Smooth muscle cell (in vitro differentiated cells): ENCODE measurements around the gene STX4. TPM values are rescaled to one million over a fixed set of nuclear protein-coding genes. Genes with fewer than 3 reads are reported as not detected.

Experiments used
- DNase-seq: peaks from one replicate; lab custom pipeline; 2025; ENCODE audit not compliant: unreplicated experiment; lab: John Stamatoyannopoulos, UW
- H2AFZ ChIP-seq: fragments of 200-600 bp; sonication (generic); 2 replicates; pipeline ENCODE4 v1.6.0; 2016; ENCODE audit warnings: antibody characterized with exemption, low read depth, mild to moderate bottlenecking
- H3F3A ChIP-seq: fragments of 200-600 bp; sonication (generic); 2 replicates; pipeline ENCODE4 v1.6.0; 2017; ENCODE audit warnings: antibody characterized with exemption, low read depth
- H3K27ac ChIP-seq: fragments of 200-600 bp; sonication (generic); 2 replicates; pipeline ENCODE4 v1.5.1; 2016; ENCODE audit warnings: low read depth, mild to moderate bottlenecking
- H3K27me3 ChIP-seq: fragments of 200-600 bp; sonication (generic); 2 replicates; pipeline ENCODE4 v1.6.1; 2016; ENCODE audit warnings: low read depth, mild to moderate bottlenecking
- H3K36me3 ChIP-seq: fragments of 200-600 bp; sonication (generic); 2 replicates; pipeline ENCODE4 v1.5.1; 2016; ENCODE audit warnings: low read depth
- H3K4me1 ChIP-seq: fragments of 200-600 bp; sonication (generic); 2 replicates; pipeline ENCODE4 v1.5.1; 2016; ENCODE audit warnings: low read depth
- H3K4me2 ChIP-seq: fragments of 200-600 bp; sonication (generic); 2 replicates; pipeline ENCODE4 v1.6.0; 2016; ENCODE audit warnings: mild to moderate bottlenecking
- H3K4me3 ChIP-seq: fragments of 200-600 bp; sonication (generic); 2 replicates; pipeline ENCODE4 v1.5.1; 2016; ENCODE audit warnings: mild to moderate bottlenecking
- H3K79me2 ChIP-seq: fragments of 200-600 bp; sonication (generic); 2 replicates; pipeline ENCODE4 v1.6.0; 2016; ENCODE audit warnings: low read depth, mild to moderate bottlenecking
- H3K9ac ChIP-seq: fragments of 200-600 bp; sonication (generic); 2 replicates; pipeline ENCODE4 v1.6.0; 2016; ENCODE audit warnings: low read depth
- H3K9me3 ChIP-seq: fragments of 200-600 bp; sonication (generic); replicated peaks from 2 replicates; pipeline ENCODE4 v1.5.1; 2016; ENCODE audit warnings: low read depth
- H4K20me1 ChIP-seq: fragments of 200-600 bp; sonication (generic); 2 replicates; pipeline ENCODE4 v1.6.0; 2016; ENCODE audit warnings: low read depth
- WGBS: methylation state at CpG from one replicate; pipeline ENCODE4 v1.1.7; 2016; ENCODE audit warnings: low lambda C conversion rate; 5-methylcytosine and 5-hydroxymethylcytosine counted together
- polyA plus RNA-seq: library from polyadenylated mRNA; unstranded; fragments of >200 nt; fragmentation: Nextera tagmentation; extraction: Ambion mirVana; gene quantifications from 2 replicates; pipeline ENCODE4 v1.2.1, GENCODE V29; 2016
- total RNA-seq: library from RNA; depleted of rRNA; stranded (reverse); fragments of >200 nt; gene quantifications from 2 replicates; pipeline ENCODE4 v1.2.3, GENCODE V29; 2014
- TF ChIP-seq, protein P1 (sequence below): fragments of 200-600 bp; sonication (generic); IDR thresholded peaks from 2 replicates; pipeline ENCODE4 v1.5.1; 2017; ENCODE audit warnings: borderline replicate concordance, mild to moderate bottlenecking, antibody characterized with exemption; ENCODE audit not compliant: insufficient read depth, poor library complexity, severe bottlenecking

Gene STX4
- total RNA-seq: 14.4 and 23.1 TPM in 2 replicates
- polyA plus RNA-seq: 50.6 and 60.2 TPM in 2 replicates

DNA sequence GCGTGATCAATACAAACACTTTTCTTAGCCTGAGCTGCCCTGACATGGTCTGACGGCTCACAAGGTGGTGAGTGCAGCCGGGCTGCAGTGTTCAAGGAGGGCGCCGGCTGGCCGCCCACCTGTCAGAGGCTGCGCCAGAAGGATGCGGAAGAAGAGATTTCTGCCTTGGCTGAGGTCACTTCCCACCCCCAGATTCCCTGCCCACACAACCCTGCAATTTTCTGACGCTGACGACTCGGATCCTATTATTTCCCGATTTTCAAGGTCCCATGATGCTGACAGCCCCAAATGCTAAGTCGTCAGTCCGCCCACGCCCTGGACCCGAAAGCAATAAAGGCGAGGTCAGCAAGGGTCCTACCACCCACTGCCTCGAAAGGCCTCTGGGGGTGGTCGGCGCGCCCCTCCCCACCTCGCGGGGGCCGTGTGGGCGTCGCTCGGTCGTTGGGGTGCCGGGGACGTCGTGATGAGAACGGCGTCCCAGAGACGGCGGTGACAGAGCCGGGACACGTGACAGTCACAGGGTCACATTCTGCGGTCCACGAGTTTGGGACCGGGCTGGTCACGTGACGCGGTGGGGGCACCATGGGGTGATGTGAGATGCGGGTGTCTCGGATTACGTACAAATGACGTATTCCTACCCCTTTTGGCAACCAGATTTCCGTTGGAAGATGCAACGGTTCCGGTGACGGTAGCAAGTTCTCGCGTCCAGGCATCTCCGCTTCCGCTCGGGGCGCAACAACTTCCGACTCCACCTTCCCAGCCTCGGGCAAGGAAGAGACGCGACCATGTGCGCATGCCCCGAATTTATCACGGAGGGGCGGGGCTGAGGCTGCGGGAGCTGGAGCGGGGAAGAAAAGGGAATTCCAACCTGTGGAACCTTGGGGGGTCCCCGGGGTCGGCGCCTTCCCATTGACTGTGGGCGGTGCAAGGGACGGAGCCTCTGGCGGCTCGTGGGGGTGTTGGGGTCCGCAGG lies at the start of gene STX4:
Gene STX4, plus strand, starts transcription at position 823 of the 973 bp plus-strand sequence. CDS start 248 bp downstream, outside the sequence.
- Histone ChIP-seq H3F3A (no peaks in the 10 kb centered on the region), H3K9ac (peak within 1 kb of the TSS; percentile 94), H3K27ac (peak within 1 kb of the TSS; percentile 96), H2AFZ (peak within 1 kb of the TSS; percentile 76), H3K4me3 (peak within 1 kb of the TSS; percentile 95), H3K36me3 (no peaks in the 10 kb centered on the region), H3K27me3 (no peaks in the 10 kb centered on the region), H3K79me2 (peaks cover 13% of the 10 kb centered on the region), H4K20me1 (peaks cover 11% of the 10 kb centered on the region), H3K4me1 (no peaks in the 10 kb centered on the region), H3K4me2 (peak within 1 kb of the TSS; percentile 92), H3K9me3 (no peaks in the 10 kb centered on the region)
- TF ChIP-seq, protein P1, sequence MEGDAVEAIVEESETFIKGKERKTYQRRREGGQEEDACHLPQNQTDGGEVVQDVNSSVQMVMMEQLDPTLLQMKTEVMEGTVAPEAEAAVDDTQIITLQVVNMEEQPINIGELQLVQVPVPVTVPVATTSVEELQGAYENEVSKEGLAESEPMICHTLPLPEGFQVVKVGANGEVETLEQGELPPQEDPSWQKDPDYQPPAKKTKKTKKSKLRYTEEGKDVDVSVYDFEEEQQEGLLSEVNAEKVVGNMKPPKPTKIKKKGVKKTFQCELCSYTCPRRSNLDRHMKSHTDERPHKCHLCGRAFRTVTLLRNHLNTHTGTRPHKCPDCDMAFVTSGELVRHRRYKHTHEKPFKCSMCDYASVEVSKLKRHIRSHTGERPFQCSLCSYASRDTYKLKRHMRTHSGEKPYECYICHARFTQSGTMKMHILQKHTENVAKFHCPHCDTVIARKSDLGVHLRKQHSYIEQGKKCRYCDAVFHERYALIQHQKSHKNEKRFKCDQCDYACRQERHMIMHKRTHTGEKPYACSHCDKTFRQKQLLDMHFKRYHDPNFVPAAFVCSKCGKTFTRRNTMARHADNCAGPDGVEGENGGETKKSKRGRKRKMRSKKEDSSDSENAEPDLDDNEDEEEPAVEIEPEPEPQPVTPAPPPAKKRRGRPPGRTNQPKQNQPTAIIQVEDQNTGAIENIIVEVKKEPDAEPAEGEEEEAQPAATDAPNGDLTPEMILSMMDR: no peak
- peak; percentile 89 for DNase-seq
- WGBS: 2% methylated on average over 70 of the region's 75 CpGs

DNA sequence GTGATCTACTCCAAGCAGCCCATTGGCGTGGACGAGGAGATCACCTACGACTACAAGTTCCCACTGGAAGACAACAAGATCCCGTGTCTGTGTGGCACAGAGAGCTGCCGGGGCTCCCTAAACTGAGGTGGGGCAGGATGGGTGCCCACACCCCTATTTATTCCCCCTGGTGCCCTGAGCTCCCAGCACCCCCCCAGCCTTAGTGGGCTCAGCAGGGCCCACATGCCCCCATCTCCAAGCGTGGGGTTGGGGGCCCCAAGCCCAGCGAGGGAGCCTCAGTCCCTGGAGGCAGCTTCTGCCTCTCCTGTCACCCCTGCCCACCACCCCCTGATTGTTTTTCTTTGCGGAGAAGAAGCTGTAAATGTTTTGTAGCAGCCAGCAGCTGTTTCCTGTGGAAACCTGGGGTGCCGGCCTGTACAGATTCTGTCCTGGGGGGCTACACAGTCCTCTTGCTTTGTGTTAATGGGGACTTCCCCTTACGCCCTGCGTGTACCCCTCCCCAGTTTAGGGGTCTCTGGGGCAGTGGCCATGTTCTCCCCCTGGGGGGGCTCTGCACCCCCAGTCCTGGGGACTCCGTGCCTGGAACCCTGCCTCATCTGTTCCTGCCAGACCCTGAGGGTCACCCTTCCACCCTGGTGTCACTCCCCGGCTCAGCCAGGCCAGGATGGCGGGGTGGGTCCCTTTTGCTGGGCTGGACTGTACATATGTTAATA lies 49.3 kb upstream of the STX4 start:
- Histone ChIP-seq H2AFZ (no peak overlapping the region), H3K4me3 (no peak overlapping the region), H3K27ac (no peak overlapping the region), H3K4me1 (peaks cover 5% of the 10 kb centered on the region), H3K79me2 (no peaks in the 10 kb centered on the region), H3K4me2 (no peak overlapping the region), H3K9me3 (no peaks in the 10 kb centered on the region), H4K20me1 (no peaks in the 10 kb centered on the region), H3F3A (no peaks in the 10 kb centered on the region), H3K9ac (no peak overlapping the region), H3K27me3 (no peaks in the 10 kb centered on the region), H3K36me3 (no peaks in the 10 kb centered on the region)
- 95% methylated on average over 14 of the region's 14 CpGs for WGBS
- no peak for DNase-seq
- TF ChIP-seq, protein P1: no peak

GRCh38 chr16:30984669-30985400 lies 48.5 kb upstream of the STX4 start, which contains the start of gene HSD3B7:
HSD3B7 (plus strand) TSS chr16:30985207; CDS start chr16:30985659, 452 bp downstream.
- 35% methylated on average over 22 of the region's 24 CpGs for WGBS
- peaks cover 5% of the 10 kb centered on the region for H3K4me1 ChIP-seq
- no peaks in the 10 kb centered on the region for H3K36me3 ChIP-seq
- peak; percentile 60 for DNase-seq
- H3K9ac ChIP-seq: no peak within 1 kb of the TSS
- no peaks in the 10 kb centered on the region for H3K27me3 ChIP-seq
- H2AFZ ChIP-seq: no peak within 1 kb of the TSS
- TF ChIP-seq, protein P1: peak; percentile 95
- H3K4me2 ChIP-seq: peak within 1 kb of the TSS; percentile 86
- H3K4me3 ChIP-seq: peak within 1 kb of the TSS; percentile 43
- H3K79me2 ChIP-seq: no peaks in the 10 kb centered on the region
- H3F3A ChIP-seq: no peaks in the 10 kb centered on the region
- no peaks in the 10 kb centered on the region for H3K9me3 ChIP-seq
- no peak within 1 kb of the TSS for H3K27ac ChIP-seq
- H4K20me1 ChIP-seq: no peaks in the 10 kb centered on the region
